ENCODE measurements around the gene TSTD2.
"Not testable (repeated sequence)": the region's sequence is repeated elsewhere in the genome, so short reads cannot be mapped to it uniquely, and the experiment has no call there.

Gene TSTD2

GRCh38 chr9:97629156-97629555, 4.0 kb downstream of the TSTD2 start:
- DNase-seq, result no peak

- DNase-seq, result no peak
Observed at GRCh38 chr9:97628668-97629067, 4.5 kb downstream of the TSTD2 start.

GRCh38 chr9:97627624-97628023, 5.5 kb downstream of the TSTD2 start:
- DNase-seq, result no peak

GRCh38 chr9:97625620-97626019, 7.5 kb downstream of the TSTD2 start:
- no peak for DNase-seq

GRCh38 chr9:97623946-97624345, 9.2 kb downstream of the TSTD2 start:
- no peak for DNase-seq

- not testable (repeated sequence) for DNase-seq
Observed at GRCh38 chr9:97622483-97622882, 10.7 kb downstream of the TSTD2 start.

- DNase-seq, result not testable (repeated sequence)
Observed at GRCh38 chr9:97620063-97620462, 13.1 kb downstream of the TSTD2 start.

GRCh38 chr9:97617939-97618416, 15.2 kb downstream of the TSTD2 start:
- DNase-seq, result no peak

GRCh38 chr9:97615439-97616072, 17.6 kb downstream of the TSTD2 start:
- DNase-seq, result peak in 5 of 14 donors; percentile 18 to 64 (median 42)

GRCh38 chr9:97604901-97605645, 28.1 kb downstream of the TSTD2 start:
- DNase-seq, result no peak

GRCh38 chr9:97602430-97602829, 30.7 kb downstream of the TSTD2 start:
- no peak for DNase-seq

GRCh38 chr9:97601228-97601898, 31.8 kb downstream of the TSTD2 start:
- no peak for DNase-seq

GRCh38 chr9:97600531-97601227, 32.5 kb downstream of the TSTD2 start:
- no peak for DNase-seq

- DNase-seq, result no peak
Observed at GRCh38 chr9:97599314-97599846, 33.8 kb downstream of the TSTD2 start.

GRCh38 chr9:97598461-97599288, 34.5 kb downstream of the TSTD2 start:
- peak in 12 of 14 donors; percentile 9 to 78 (median 40) for DNase-seq

- peak in 1 of 14 donors; percentile 96 for DNase-seq
Observed at GRCh38 chr9:97596906-97597305, 36.3 kb downstream of the TSTD2 start.

- DNase-seq, result peak in 3 of 14 donors; percentile 18 to 99 (median 63)
Observed at GRCh38 chr9:97594381-97594921, 38.7 kb downstream of the TSTD2 start.

- no peak for DNase-seq
Observed at GRCh38 chr9:97593960-97594359, 39.2 kb downstream of the TSTD2 start.

- no peak for DNase-seq
Observed at GRCh38 chr9:97592126-97592525, 41.0 kb downstream of the TSTD2 start.

- DNase-seq, result no peak
Observed at GRCh38 chr9:97591535-97591934, 41.6 kb downstream of the TSTD2 start.

- DNase-seq, result not testable (repeated sequence)
Observed at GRCh38 chr9:97586909-97587308, 46.3 kb downstream of the TSTD2 start.
